ENCODE measurements around the gene NAGA.
"Not testable (repeated sequence)": the region's sequence is repeated elsewhere in the genome, so short reads cannot be mapped to it uniquely, and the experiment has no call there.

Gene NAGA

GRCh38 chr22:42070517-42071422 lies at the start of gene NAGA:
TSS of gene NAGA (minus strand) at chr22:42070812. CDS start at chr22:42070297, 515 bp downstream.
- DNase-seq (ENCODE audit: low spot score): peak; percentile 94

DNA sequence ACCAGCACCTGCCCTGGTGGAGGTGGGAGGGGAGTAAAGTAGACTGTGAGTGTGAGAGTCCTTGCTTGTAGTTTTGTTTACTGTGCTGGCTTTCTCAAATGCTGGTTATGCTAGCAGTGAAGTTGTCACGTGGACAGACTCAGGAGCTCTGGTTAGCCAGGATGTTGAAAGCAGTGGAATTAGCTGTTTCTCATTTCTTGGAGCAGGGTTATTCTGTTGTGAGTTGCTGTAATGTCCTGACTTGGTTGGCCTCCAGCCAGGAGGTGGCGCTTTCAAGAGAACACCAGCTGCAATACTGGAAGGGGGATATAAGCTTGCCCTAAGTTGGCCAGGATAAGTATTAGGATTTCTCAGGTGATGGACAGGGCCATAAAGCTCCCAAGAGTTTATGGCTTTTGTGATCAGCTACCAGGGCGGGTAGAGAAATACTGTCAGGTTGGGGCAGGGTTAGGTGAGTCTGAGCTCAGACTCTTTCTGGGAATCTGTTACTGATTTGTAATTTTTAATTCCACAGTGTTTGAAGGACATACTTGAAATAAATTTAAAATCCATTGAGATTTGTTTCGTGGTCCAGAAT lies 46.3 kb upstream of the NAGA start:
- no peak for DNase-seq (ENCODE audit: low spot score)

DNA sequence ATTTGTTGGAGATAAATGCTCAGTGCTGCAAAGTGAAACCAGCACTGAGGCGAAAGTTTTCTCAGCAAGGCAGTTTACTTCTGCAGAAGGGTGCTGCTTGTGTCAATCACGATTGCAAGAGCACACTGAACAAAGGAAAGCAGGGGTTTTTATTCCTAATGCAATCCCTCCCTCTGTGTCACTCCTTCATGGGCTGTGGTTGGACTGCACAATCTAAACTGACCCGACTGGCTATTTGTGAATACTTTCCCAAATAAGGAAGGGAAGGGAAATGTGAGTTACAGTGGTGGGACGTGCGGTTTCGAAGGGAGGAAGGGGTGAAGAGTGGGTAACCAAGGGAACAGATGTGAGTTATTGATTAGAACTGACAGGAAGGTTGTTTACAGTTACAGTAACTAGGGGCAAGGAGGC lies 44.8 kb upstream of the NAGA start:
- not testable (repeated sequence) for DNase-seq (ENCODE audit: low spot score)

DNA sequence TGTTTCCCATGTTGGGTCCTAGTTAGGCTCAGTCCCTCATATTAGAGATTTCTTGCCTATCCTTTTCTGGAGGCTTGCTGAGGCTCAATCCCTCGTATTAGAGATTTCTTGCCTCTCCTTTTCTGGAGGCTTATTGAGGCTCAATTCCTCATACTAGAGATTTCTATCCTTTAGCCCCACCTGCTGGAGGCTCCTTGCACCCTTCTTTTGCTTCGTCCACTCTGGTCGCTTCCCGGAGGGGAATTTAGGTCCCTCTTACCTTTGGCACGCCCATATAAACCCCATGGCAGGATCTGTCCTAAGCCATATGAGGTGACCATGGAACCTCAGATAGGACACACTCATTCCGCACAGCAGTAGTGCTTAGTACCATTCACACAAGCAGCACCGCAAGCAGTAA lies 44.1 kb upstream of the NAGA start:
- DNase-seq (ENCODE audit: low spot score): no peak

GRCh38 chr22:42112793-42113192 lies 42.2 kb upstream of the NAGA start:
- not testable (repeated sequence) for DNase-seq (ENCODE audit: low spot score)

DNA sequence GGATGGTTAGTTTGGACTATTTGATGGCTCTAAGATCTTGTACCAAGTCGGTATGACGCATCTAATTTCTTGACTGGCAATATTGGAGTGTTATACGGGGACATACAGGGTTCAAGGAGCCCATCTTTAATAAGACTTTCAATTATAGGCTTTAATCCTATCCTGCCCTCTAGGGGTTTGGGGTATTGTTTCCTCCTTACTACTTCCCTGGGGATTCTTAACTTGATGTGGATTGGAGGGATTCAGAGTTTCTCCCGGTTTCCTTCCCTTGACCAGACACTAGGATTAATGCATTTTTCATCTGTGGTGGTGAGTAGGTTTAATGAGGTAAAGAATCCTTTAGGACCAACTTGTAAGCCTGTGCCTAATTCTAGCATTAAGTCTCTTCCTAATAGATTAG lies 41.2 kb upstream of the NAGA start:
- no peak for DNase-seq (ENCODE audit: low spot score)

DNA sequence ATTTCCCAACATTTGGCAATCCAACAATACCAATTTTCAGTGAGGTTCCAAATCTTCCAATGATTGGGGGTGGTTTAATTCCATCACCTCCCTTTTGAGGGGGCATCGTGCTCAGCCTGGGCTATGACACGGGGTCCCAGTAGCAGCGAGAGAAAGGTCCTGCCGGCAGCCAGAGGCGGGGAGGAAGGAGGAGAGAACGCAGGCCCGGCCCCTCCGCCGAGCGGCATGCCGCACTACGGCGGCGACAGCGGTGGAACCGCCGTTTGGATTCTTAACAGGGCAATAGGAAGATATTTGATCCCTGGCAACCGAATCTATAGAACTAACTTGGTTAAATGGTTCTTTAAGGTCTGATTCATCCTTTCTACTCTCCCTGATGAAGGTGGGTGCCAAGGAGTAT lies 38.2 kb upstream of the NAGA start:
- DNase-seq (ENCODE audit: low spot score): no peak

- not testable (repeated sequence) for DNase-seq (ENCODE audit: low spot score)
Measured at GRCh38 chr22:42104332-42104860, 33.8 kb upstream of the NAGA start.

DNA sequence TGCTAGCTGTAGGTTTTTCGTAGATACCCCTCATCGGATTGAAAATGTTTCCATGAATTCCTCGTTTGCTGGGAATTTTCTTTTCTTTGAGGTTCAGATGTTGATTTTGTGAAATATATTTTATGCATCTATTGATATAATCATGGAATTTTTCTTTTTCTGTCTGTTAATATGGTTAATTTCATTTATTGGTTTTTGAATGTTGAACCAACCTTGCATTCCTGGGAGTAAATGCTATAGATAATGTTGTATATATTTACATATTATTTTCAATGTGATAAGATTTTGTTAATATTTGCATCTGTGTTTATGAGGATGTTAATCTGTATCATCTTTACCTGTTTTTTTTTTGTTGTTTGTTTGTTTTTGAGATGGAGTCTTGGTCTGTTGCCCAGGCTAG lies 30.6 kb upstream of the NAGA start:
- DNase-seq (ENCODE audit: low spot score): no peak

GRCh38 chr22:42091455-42091782 lies 20.8 kb upstream of the NAGA start:
- no peak for DNase-seq (ENCODE audit: low spot score)

DNA sequence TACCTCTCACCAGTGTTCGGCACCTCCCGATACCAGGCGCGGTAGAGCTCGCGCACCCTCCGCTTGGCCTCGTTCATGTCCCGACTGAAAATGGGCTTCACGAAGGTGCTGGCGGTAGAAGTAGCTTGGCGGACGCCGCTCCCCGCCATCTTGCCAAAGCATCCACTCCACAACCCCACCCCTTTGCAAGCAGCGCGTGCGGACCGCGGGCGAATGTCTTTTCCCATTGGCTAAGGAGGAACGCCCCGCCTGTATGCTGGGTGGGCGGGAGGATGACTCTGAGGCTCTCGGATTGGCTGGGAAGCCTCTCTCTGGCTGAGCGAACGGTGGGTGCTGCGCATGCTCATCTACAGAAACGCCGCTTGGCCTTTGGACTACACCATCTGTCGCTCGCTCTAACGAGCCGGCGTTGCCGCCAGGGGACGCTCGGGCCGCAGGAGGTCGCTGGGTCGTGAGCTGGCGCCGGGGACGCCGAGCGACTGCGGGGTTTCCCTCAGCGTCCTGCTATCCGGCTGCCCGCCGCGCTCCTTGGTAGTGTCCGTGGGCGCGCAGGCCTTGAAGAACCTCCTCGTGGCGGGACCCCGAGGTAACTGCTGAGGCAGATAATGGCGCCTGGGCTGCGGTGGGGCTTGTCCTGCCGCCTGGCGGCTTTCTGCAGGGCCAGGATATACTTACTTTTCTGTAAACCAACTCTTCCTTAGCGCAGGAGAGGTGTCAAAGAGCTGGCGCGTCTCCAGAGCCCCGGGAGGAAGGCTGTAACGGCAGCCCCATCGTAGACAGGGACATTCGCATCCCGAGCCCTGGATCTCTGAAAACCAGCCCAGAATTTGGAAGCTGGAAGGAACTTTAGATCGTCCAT lies 20.2 kb upstream of the NAGA start, which contains the start of gene NDUFA6:
Gene NDUFA6 (minus strand): TSS at position 177 of the 859 bp plus-strand sequence. CDS start 28 bp downstream, at position 149.
- peak; percentile 99 for DNase-seq (ENCODE audit: low spot score)

DNA sequence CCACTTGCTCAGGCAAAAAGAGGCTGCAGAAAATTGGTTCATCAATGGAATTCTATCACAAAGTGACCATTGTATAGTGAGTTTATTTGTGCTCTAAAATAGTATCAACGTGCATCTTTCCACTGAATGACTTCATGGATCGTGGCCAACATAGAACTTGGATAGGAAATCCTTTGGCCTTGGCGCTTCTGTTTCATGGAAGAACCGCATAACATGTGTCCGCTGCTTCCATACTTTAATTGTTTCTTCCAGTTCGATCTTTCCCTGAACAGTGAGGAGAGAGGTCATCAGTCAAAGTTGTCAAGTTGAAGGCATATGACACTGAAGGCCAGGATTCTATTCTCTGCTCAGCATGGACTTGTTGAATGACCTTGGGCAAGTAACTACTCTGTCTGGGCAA lies 15.4 kb upstream of the NAGA start:
- DNase-seq (ENCODE audit: low spot score): no peak

GRCh38 chr22:42084874-42085273 lies 14.3 kb upstream of the NAGA start:
- DNase-seq (ENCODE audit: low spot score): no peak

- DNase-seq (ENCODE audit: low spot score): no peak
Measured at GRCh38 chr22:42083119-42083518, 12.5 kb upstream of the NAGA start.

- DNase-seq (ENCODE audit: low spot score): no peak
Measured at GRCh38 chr22:42080287-42080686, 9.7 kb upstream of the NAGA start.

GRCh38 chr22:42079319-42080251 lies 9.0 kb upstream of the NAGA start, which contains the start of gene SMDT1:
TSS of gene SMDT1 (plus strand) at chr22:42079700. CDS start at chr22:42079769, 69 bp downstream.
- DNase-seq (ENCODE audit: low spot score): peak; percentile 100

GRCh38 chr22:42078469-42079318 lies 8.1 kb upstream of the NAGA start:
- DNase-seq (ENCODE audit: low spot score): peak; percentile 12

- DNase-seq (ENCODE audit: low spot score): no peak
Measured at GRCh38 chr22:42077486-42078125, 7.0 kb upstream of the NAGA start.

DNA sequence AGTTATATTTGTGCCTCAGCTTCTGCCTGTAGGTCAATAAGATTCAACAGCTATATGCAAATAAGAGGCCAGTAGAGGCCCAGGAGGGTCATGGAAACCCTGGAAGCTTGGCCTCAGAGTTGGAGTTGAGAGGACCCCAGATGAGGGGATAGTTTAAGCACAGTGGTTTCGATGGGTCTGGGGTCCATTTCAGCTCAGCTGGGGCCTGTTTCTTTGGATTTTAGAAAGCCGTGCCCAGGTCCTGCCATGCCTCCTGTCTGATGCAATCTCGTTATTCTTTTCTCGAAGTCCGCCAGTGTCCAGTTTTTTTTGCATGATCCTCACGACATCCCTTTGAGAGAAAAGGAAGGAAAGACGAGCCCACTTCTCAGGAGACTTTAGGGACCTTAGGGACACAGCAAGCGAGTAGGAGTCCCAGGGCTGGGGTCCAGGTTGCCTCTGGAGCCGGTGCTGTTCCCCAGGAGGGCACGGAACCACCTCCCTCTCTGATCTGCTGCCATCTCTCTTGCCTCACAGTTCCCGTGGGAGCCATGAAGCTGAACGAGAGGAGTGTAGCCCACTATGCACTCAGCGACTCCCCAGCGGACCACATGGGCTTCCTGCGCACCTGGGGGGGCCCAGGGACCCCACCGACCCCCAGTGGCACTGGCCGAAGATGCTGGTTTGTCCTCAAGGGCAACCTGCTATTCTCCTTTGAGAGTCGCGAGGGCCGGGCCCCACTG lies 6.3 kb upstream of the NAGA start:
- DNase-seq (ENCODE audit: low spot score): no peak
